Endothelial cell of umbilical vein (primary cell): ENCODE results near the gene CIDEC. TPM values are rescaled to one million over a fixed set of nuclear protein-coding genes. Genes with fewer than 3 reads are reported as not detected.

ENCODE experiments used
- BruUV-seq: library from RNA; stranded (reverse); fragments of 400-500 nt; replicated peaks from 2 replicates; lab custom pipeline; 2021; lab: Mats Ljungman, UMichigan
- CTCF ChIA-PET: fragments of 300-600, 350-600 bp; sonication (Branson Sonifier 250); formaldehyde crosslinking; loops from one replicate; lab custom pipeline; 2021; ENCODE audit warnings: antibody characterized with exemption, inconsistent platforms; lab: Charles Lee
- POLR2A ChIA-PET: fragments of 300-600, 350-600 bp; sonication (Branson Sonifier 250); formaldehyde crosslinking; loops from one replicate; lab custom pipeline; 2021; ENCODE audit warnings: antibody characterized with exemption, inconsistent platforms; lab: Charles Lee
- DNase-seq: peaks from one replicate; pipeline ENCODE4 v3.0.0-alpha.2; 2011; ENCODE audit warnings: low read depth, low spot score
- FAIRE-seq: peaks from 2 replicates; lab custom pipeline; 2011; peaks lifted over from hg19 to GRCh38; lab: Jason Lieb, UNC
- H2AFZ ChIP-seq: 2 replicates; pipeline ENCODE4 v1.6.0; 2012; ENCODE audit warnings: low read depth, low read length, control low read depth, inconsistent platforms
- H3K27ac ChIP-seq: 2 replicates; pipeline ENCODE4 v1.5.1; 2011; ENCODE audit warnings: low read depth, mild to moderate bottlenecking, control low read depth, low read length, moderate library complexity; ENCODE audit not compliant: insufficient read depth
- H3K27me3 ChIP-seq, 2 experiments: 2 replicates each; pipeline versions ENCODE4 v1.6.0 to v1.6.1; 2011; ENCODE audit warnings: low read length in 2 of 2, mixed read lengths in 1 of 2; ENCODE audit not compliant: control insufficient read depth in 2 of 2, insufficient read depth in 2 of 2
- H3K36me3 ChIP-seq, 2 experiments: 2 replicates in 1 of 2; 3 replicates in 1 of 2; pipeline ENCODE4 v1.5.1; 2011; ENCODE audit warnings: low read length in 2 of 2, mild to moderate bottlenecking in 1 of 2, moderate library complexity in 1 of 2; ENCODE audit not compliant: control insufficient read depth in 2 of 2, insufficient read depth in 2 of 2; ENCODE audit errors: extremely low read depth in 1 of 2
- H3K4me1 ChIP-seq: 3 replicates; pipeline ENCODE4 v1.5.1; 2011; ENCODE audit warnings: mild to moderate bottlenecking, low read length; ENCODE audit not compliant: control insufficient read depth, insufficient read depth; ENCODE audit errors: extremely low read depth
- H3K4me2 ChIP-seq: 2 replicates; pipeline ENCODE4 v1.6.1; 2011; ENCODE audit warnings: low read length, control low read depth, mixed read lengths; ENCODE audit not compliant: insufficient read depth
- H3K4me3 ChIP-seq, 3 experiments: fragments of 200-600 bp in 1 of 3; sonication (generic), shearing (Covaris generic) in 1 of 3; replicated peaks in 1 of 3; 2 replicates each; pipeline ENCODE4 v1.5.1; 2011 to 2016; ENCODE audit warnings: control low read depth in 3 of 3, low read length in 3 of 3, mild to moderate bottlenecking in 2 of 3, inconsistent platforms in 1 of 3, low read depth in 1 of 3, moderate library complexity in 1 of 3; ENCODE audit not compliant: insufficient read depth in 1 of 3
- H3K79me2 ChIP-seq: 2 replicates; pipeline ENCODE4 v1.6.0; 2012; ENCODE audit warnings: low read length, inconsistent platforms; ENCODE audit not compliant: control insufficient read depth, insufficient read depth
- H3K9ac ChIP-seq: replicated peaks from 2 replicates; pipeline ENCODE3; 2011; ENCODE audit warnings: low read length, control low read depth; ENCODE audit not compliant: insufficient read depth; ENCODE audit errors: extremely low read depth
- H3K9me1 ChIP-seq: replicated peaks from 3 replicates; pipeline ENCODE4 v1.6.0; 2011; ENCODE audit warnings: mild to moderate bottlenecking, low read length; ENCODE audit not compliant: control insufficient read depth, insufficient read depth; ENCODE audit errors: extremely low read depth
- H3K9me3 ChIP-seq: replicated peaks from 2 replicates; pipeline ENCODE4 v1.5.1; 2012; ENCODE audit warnings: low read length, inconsistent platforms; ENCODE audit not compliant: control insufficient read depth, insufficient read depth
- H4K20me1 ChIP-seq: replicated peaks from 2 replicates; pipeline ENCODE3; 2011; ENCODE audit warnings: mild to moderate bottlenecking, low read length; ENCODE audit not compliant: control insufficient read depth, insufficient read depth; ENCODE audit errors: extremely low read depth
- EZH2 ChIP-seq: IDR thresholded peaks from 2 replicates; pipeline ENCODE4 v1.6.1; 2012; ENCODE audit warnings: borderline replicate concordance, low read depth, mild to moderate bottlenecking, moderate library complexity, low read length, inconsistent platforms; ENCODE audit not compliant: severe bottlenecking
- FOS ChIP-seq: IDR thresholded peaks from 2 replicates; pipeline ENCODE4 v1.6.1; 2011; ENCODE audit warnings: mild to moderate bottlenecking, low read length, moderate library complexity, borderline replicate concordance; ENCODE audit not compliant: insufficient read depth
- GATA2 ChIP-seq: IDR thresholded peaks from 2 replicates; pipeline ENCODE4 v1.7.0; 2011; ENCODE audit warnings: low read depth, mild to moderate bottlenecking, moderate library complexity, mixed read lengths, low read length; ENCODE audit not compliant: insufficient read length, insufficient read depth
- JUN ChIP-seq: IDR thresholded peaks from 2 replicates; pipeline ENCODE4 v1.6.1; 2011; ENCODE audit warnings: borderline replicate concordance, low read depth; ENCODE audit not compliant: insufficient read length, insufficient read depth
- POLR2A ChIP-seq: IDR thresholded peaks from 2 replicates; pipeline ENCODE4 v1.6.1; 2012; ENCODE audit warnings: low read depth, mild to moderate bottlenecking, control low read depth, low read length
- POLR2AphosphoS5 ChIP-seq: IDR thresholded peaks from 2 replicates; pipeline ENCODE4 v1.6.1; 2012; ENCODE audit warnings: low read depth, mild to moderate bottlenecking, control low read depth, low read length, moderate library complexity; ENCODE audit not compliant: insufficient read depth
- dilution Hi-C: fragments of 300-500 bp; cut with MboI; formaldehyde crosslinking; loops from one replicate; pipeline ENCODE4 v1.15.0; 2019; ENCODE audit warnings: low sequenced_read_pairs; ENCODE audit not compliant: extremely low pct_ligation_motif_present
- intact Hi-C: fragments of 100-400 bp; cut with micrococcal nuclease; formaldehyde crosslinking; loops from one replicate; pipeline ENCODE4 v1.10.0; 2022
- polyA plus RNA-seq, 4 experiments: library from polyadenylated mRNA; depleted of rRNA in 3 of 4; stranded (reverse) in 3 of 4; unstranded in 1 of 4; fragments of >200 nt; gene quantifications; 2 replicates each; pipeline versions ENCODE4 v1.2.1 to v1.2.3, GENCODE V29; 2011 to 2012; ENCODE audit warnings: missing spikeins in 1 of 4
- total RNA-seq: library from RNA; stranded (reverse); gene quantifications from 2 replicates; pipeline ENCODE4 v1.2.3, GENCODE V29; 2021
- TF ChIP-seq, protein P1 (sequence below), 2 donors: IDR thresholded peaks; 1 replicate in 1 of 2; 2 replicates in 1 of 2; pipeline ENCODE4 v1.5.1; 2011; ENCODE audit warnings: low read length in 2 of 2, mild to moderate bottlenecking in 2 of 2, moderate library complexity in 2 of 2, control low read depth in 1 of 2, inconsistent platforms in 1 of 2, low read depth in 1 of 2; ENCODE audit not compliant: insufficient read depth in 1 of 2; ENCODE audit errors: extremely low read depth in 1 of 2
- TF ChIP-seq, protein P2 (sequence below): IDR thresholded peaks from 2 replicates; pipeline ENCODE4 v1.6.1; 2011; ENCODE audit not compliant: insufficient read depth, insufficient read length

Gene CIDEC
- total and polyA plus RNA-seq, 2 donors (not counting 3 experiments of a cell fraction or from before 2014, with no cell fraction given) = 0.14 TPM; not detected in 1

DNA sequence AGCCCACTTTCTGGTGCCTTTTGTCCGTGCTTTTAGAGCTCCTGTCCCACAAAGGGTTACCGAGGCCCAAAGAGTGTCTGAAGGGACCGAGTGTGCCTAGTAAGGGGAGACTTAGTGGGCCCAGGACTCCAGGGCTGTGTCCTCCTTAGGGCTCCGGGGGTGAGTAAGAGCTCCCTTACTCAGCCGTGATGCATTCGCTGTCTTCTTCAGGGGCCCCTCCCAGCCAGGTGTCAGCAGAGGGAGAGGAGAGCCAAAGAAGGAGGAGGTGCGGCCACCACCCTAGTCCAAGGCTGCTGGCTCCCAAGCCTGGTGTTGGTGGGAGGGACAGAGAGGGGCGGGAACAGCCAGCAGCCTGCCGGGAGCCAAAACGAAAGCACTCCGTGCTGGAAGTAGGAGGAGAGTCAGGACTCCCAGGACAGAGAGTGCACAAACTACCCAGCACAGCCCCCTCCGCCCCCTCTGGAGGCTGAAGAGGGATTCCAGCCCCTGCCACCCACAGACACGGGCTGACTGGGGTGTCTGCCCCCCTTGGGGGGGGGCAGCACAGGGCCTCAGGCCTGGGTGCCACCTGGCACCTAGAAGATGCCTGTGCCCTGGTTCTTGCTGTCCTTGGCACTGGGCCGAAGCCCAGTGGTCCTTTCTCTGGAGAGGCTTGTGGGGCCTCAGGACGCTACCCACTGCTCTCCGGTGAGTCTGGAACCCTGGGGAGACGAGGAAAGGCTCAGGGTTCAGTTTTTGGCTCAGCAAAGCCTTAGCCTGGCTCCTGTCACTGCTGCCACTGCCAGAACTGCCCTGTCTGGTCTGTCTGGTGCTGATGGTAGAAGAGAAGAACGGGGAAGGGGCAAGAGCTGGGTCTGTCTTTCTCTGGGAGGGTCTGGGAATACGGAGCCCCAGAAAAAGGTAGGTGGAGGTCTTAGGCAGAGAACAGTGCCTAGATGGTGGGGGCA lies 37.0 kb upstream of the CIDEC start, which contains the start of gene IL17RC:
Gene IL17RC (plus strand): TSS at position 365 of the 947 bp plus-strand sequence. CDS start 218 bp downstream, at position 583.
- TF ChIP-seq, protein P1, sequence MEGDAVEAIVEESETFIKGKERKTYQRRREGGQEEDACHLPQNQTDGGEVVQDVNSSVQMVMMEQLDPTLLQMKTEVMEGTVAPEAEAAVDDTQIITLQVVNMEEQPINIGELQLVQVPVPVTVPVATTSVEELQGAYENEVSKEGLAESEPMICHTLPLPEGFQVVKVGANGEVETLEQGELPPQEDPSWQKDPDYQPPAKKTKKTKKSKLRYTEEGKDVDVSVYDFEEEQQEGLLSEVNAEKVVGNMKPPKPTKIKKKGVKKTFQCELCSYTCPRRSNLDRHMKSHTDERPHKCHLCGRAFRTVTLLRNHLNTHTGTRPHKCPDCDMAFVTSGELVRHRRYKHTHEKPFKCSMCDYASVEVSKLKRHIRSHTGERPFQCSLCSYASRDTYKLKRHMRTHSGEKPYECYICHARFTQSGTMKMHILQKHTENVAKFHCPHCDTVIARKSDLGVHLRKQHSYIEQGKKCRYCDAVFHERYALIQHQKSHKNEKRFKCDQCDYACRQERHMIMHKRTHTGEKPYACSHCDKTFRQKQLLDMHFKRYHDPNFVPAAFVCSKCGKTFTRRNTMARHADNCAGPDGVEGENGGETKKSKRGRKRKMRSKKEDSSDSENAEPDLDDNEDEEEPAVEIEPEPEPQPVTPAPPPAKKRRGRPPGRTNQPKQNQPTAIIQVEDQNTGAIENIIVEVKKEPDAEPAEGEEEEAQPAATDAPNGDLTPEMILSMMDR (IDR thresholded peaks at IDR 0.05; ENCODE audit: extremely low read depth in 1 of 2, insufficient read depth in 1 of 2, low read depth in 1 of 2, low read length in 2 of 2) = no peak
- peak; percentile 38 for TF ChIP-seq POLR2A
- TF ChIP-seq EZH2 = no peak
- TF ChIP-seq GATA2 = no peak
- no peak for TF ChIP-seq FOS
- TF ChIP-seq JUN = no peak
- TF ChIP-seq, protein P2, sequence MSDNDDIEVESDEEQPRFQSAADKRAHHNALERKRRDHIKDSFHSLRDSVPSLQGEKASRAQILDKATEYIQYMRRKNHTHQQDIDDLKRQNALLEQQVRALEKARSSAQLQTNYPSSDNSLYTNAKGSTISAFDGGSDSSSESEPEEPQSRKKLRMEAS = no peak
- TF ChIP-seq POLR2AphosphoS5 = peak; percentile 32

More for the DNA sequence above, 37.0 kb upstream of the CIDEC start, which contains the start of gene IL17RC:
- H3K4me1 ChIP-seq = peaks cover 13% of the 10 kb centered on the region
- no peaks in the 10 kb centered on the region for H3K79me2 ChIP-seq
- H3K27me3 ChIP-seq = no peaks in the 10 kb centered on the region
- peak within 1 kb of the TSS; percentile 73 for H3K4me2 ChIP-seq
- no peaks in the 10 kb centered on the region for H3K36me3 ChIP-seq
- H2AFZ ChIP-seq = peak within 1 kb of the TSS; percentile 80
- H3K9me3 ChIP-seq = no peaks in the 10 kb centered on the region
- dilution Hi-C loops (no loop called here), intact Hi-C loops (loop anchor here (1.0 to 2.0 kb wide), 4 partner anchors 15 to 124 kb away; partner anchors contain the start of genes ARPC4, IL17RE, RPUSD3 and TADA3)
- peak within 1 kb of the TSS; percentile 45 for H3K9ac ChIP-seq
- H3K9me1 ChIP-seq = no peaks in the 10 kb centered on the region
- DNase-seq = peak; percentile 77
- FAIRE-seq = peak; percentile 88
- no peaks in the 10 kb centered on the region for H4K20me1 ChIP-seq
- peak within 1 kb of the TSS in 2 of 3 experiments; percentile 37 to 39 for H3K4me3 ChIP-seq
- CTCF ChIA-PET = interaction anchor here (1.1 to 2.8 kb wide), 4 partner anchors 14 to 68 kb away, joined by 4 to 11 read pairs (median 6); no protein-coding TSS in a partner anchor
- BruUV-seq = TSS peak; percentile 41
- H3K27ac ChIP-seq = peak within 1 kb of the TSS; percentile 16
- POLR2A ChIA-PET = interaction anchor here (0.6 kb wide), 1 partner anchor 1558 kb away, joined by 3 read pairs; no protein-coding TSS in a partner anchor
